Mesendoderm (in vitro differentiated cells): ENCODE data around the gene FILIP1L.

Experiments used
- DNase-seq: peaks from one replicate; pipeline ENCODE4 v3.0.0; 2013
- H2AK5ac ChIP-seq: 2 replicates; pipeline ENCODE4 v1.6.1; 2013; ENCODE audit warnings: low read length, inconsistent platforms
- H2BK120ac ChIP-seq: 2 replicates; pipeline ENCODE4 v1.6.1; 2013; ENCODE audit warnings: low read depth, mild to moderate bottlenecking, low read length, moderate library complexity, mixed read lengths
- H2BK15ac ChIP-seq: replicated peaks from 2 replicates; pipeline ENCODE4 v1.6.1; 2013; ENCODE audit warnings: low read depth, mild to moderate bottlenecking, moderate library complexity
- H2BK5ac ChIP-seq: 2 replicates; pipeline ENCODE4 v1.6.1; 2013; ENCODE audit warnings: low read length, inconsistent platforms
- H3K18ac ChIP-seq: 2 replicates; pipeline ENCODE4 v1.6.1; 2013; ENCODE audit warnings: mild to moderate bottlenecking, low read length, mixed read lengths
- H3K23ac ChIP-seq: one replicate; pipeline ENCODE4 v1.6.1; 2013; ENCODE audit warnings: low read length
- H3K27ac ChIP-seq: 2 replicates; pipeline ENCODE4 v1.5.1; 2013; ENCODE audit warnings: low read depth, mild to moderate bottlenecking, inconsistent platforms, low read length, moderate library complexity
- H3K27me3 ChIP-seq: 2 replicates; pipeline ENCODE4 v1.6.1; 2013; ENCODE audit warnings: low read length, control low read depth, mild to moderate bottlenecking, inconsistent platforms; ENCODE audit not compliant: insufficient read depth, poor library complexity
- H3K36me3 ChIP-seq: 2 replicates; pipeline ENCODE4 v1.6.1; 2013; ENCODE audit warnings: low read length, inconsistent platforms; ENCODE audit not compliant: control insufficient read depth, insufficient read depth
- H3K4ac ChIP-seq: one replicate; pipeline ENCODE4 v1.6.1; 2013; ENCODE audit warnings: low read depth, mild to moderate bottlenecking, low read length, moderate library complexity
- H3K4me1 ChIP-seq: 2 replicates; pipeline ENCODE4 v1.6.1; 2013; ENCODE audit warnings: low read depth, low read length, inconsistent platforms; ENCODE audit not compliant: control insufficient read depth
- H3K4me2 ChIP-seq: 2 replicates; pipeline ENCODE4 v1.6.1; 2013; ENCODE audit warnings: low read length
- H3K4me3 ChIP-seq: 2 replicates; pipeline ENCODE4 v1.5.1; 2013; ENCODE audit warnings: mild to moderate bottlenecking, low read length
- H3K56ac ChIP-seq: one replicate; pipeline ENCODE4 v1.6.1; 2013; ENCODE audit warnings: low read length
- H3K79me1 ChIP-seq: 2 replicates; pipeline ENCODE4 v1.6.1; 2013; ENCODE audit warnings: low read length, inconsistent platforms
- H3K79me2 ChIP-seq: 2 replicates; pipeline ENCODE4 v1.6.1; 2013; ENCODE audit warnings: mild to moderate bottlenecking, low read length; ENCODE audit not compliant: control insufficient read depth, insufficient read depth
- H3K9ac ChIP-seq: 2 replicates; pipeline ENCODE4 v1.6.1; 2013; ENCODE audit warnings: low read length, inconsistent platforms
- H4K5ac ChIP-seq: one replicate; pipeline ENCODE4 v1.6.1; 2013; ENCODE audit warnings: low read length
- H4K8ac ChIP-seq: one replicate; pipeline ENCODE4 v1.6.1; 2013; ENCODE audit warnings: low read depth, mild to moderate bottlenecking, control low read depth, low read length, moderate library complexity
- WGBS: extraction: QIAGEN DNeasy Blood & Tissue Kit; methylation state at CpG from one replicate; pipeline ENCODE4 v1.1.7; 2013; ENCODE audit warnings: low lambda C conversion rate, missing lambda C conversion rate; ENCODE audit not compliant: insufficient coverage; ENCODE audit errors: extremely low coverage; 5-methylcytosine and 5-hydroxymethylcytosine counted together

FILIP1L gene

GRCh38 chr3:99928771-99929744 is 185.2 kb downstream of the FILIP1L start:
- peaks cover 1% of the 10 kb centered on the region for H3K79me1 ChIP-seq
- H3K9ac ChIP-seq = no peak overlapping the region
- H3K23ac ChIP-seq = no peak overlapping the region
- no peak overlapping the region for H3K4me2 ChIP-seq
- H3K4me1 ChIP-seq = peaks cover 10% of the 10 kb centered on the region
- H2BK120ac ChIP-seq = no peak overlapping the region
- H3K56ac ChIP-seq = no peak overlapping the region
- H3K4me3 ChIP-seq = no peak overlapping the region
- no peak overlapping the region for H3K18ac ChIP-seq
- H3K36me3 ChIP-seq = no peaks in the 10 kb centered on the region
- H3K27ac ChIP-seq = no peak overlapping the region
- no peak overlapping the region for H2AK5ac ChIP-seq
- no peaks in the 10 kb centered on the region for H3K27me3 ChIP-seq
- H2BK15ac ChIP-seq = no peak overlapping the region
- H3K4ac ChIP-seq = no peak overlapping the region
- WGBS = no CpG with 5 or more reads among the region's 7 CpGs
- H4K5ac ChIP-seq = no peak overlapping the region
- no peaks in the 10 kb centered on the region for H3K79me2 ChIP-seq
- DNase-seq = no peak
- no peak overlapping the region for H4K8ac ChIP-seq
- no peak overlapping the region for H2BK5ac ChIP-seq

GRCh38 chr3:99927671-99928457 is 186.4 kb downstream of the FILIP1L start:
- no peaks in the 10 kb centered on the region for H3K36me3 ChIP-seq
- WGBS = no CpG with 5 or more reads among the region's 7 CpGs
- H3K4me3 ChIP-seq = no peak overlapping the region
- no peak overlapping the region for H3K4ac ChIP-seq
- no peak overlapping the region for H4K5ac ChIP-seq
- H3K56ac ChIP-seq = no peak overlapping the region
- no peak overlapping the region for H2AK5ac ChIP-seq
- no peak overlapping the region for H2BK15ac ChIP-seq
- peak overlapping the region; percentile 3 for H3K18ac ChIP-seq
- no peak overlapping the region for H3K23ac ChIP-seq
- H3K4me1 ChIP-seq = peaks cover 7% of the 10 kb centered on the region
- H4K8ac ChIP-seq = no peak overlapping the region
- H3K79me1 ChIP-seq = peaks cover 1% of the 10 kb centered on the region
- H3K27ac ChIP-seq = no peak overlapping the region
- H3K4me2 ChIP-seq = no peak overlapping the region
- DNase-seq = no peak
- no peaks in the 10 kb centered on the region for H3K79me2 ChIP-seq
- H2BK5ac ChIP-seq = no peak overlapping the region
- no peaks in the 10 kb centered on the region for H3K27me3 ChIP-seq
- H2BK120ac ChIP-seq = no peak overlapping the region
- no peak overlapping the region for H3K9ac ChIP-seq

GRCh38 chr3:99925584-99926230 is 188.6 kb downstream of the FILIP1L start:
- H2BK15ac ChIP-seq = peak overlapping the region; percentile 74
- H3K56ac ChIP-seq = no peak overlapping the region
- no peaks in the 10 kb centered on the region for H3K36me3 ChIP-seq
- H3K4ac ChIP-seq = peak overlapping the region; percentile 68
- no peak overlapping the region for H2AK5ac ChIP-seq
- peaks cover 12% of the 10 kb centered on the region for H3K4me1 ChIP-seq
- no CpG with 5 or more reads among the region's 4 CpGs for WGBS
- no peaks in the 10 kb centered on the region for H3K79me2 ChIP-seq
- H3K27ac ChIP-seq = no peak overlapping the region
- H2BK5ac ChIP-seq = no peak overlapping the region
- no peak overlapping the region for H3K9ac ChIP-seq
- peaks cover 5% of the 10 kb centered on the region for H3K79me1 ChIP-seq
- peak overlapping the region; percentile 84 for H3K18ac ChIP-seq
- H3K4me3 ChIP-seq = no peak overlapping the region
- no peak overlapping the region for H3K4me2 ChIP-seq
- H2BK120ac ChIP-seq = peak overlapping the region; percentile 36
- no peak overlapping the region for H4K5ac ChIP-seq
- H4K8ac ChIP-seq = no peak overlapping the region
- no peaks in the 10 kb centered on the region for H3K27me3 ChIP-seq
- no peak for DNase-seq
- no peak overlapping the region for H3K23ac ChIP-seq

DNA sequence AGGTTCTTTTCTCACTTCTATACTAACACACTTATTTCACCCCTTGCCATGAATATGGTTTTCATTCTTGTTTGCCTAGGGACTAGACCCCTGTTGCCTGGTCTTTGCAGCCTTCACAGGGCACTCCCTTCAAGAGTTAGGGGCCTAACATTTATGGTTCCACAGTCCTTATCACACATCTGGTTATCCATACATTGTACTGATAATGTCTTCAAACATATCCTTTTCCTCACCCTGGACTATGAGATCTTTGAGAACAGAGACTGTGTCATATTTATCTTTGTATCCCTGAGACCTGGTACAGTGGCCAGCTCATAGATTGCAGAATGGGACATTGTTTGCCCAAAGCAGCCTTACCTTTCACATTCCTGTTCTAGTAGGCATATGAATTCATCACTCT is 190.4 kb downstream of the FILIP1L start:
- peaks cover 5% of the 10 kb centered on the region for H3K79me1 ChIP-seq
- H3K4ac ChIP-seq = no peak overlapping the region
- H3K56ac ChIP-seq = no peak overlapping the region
- no peak overlapping the region for H2BK5ac ChIP-seq
- H4K8ac ChIP-seq = no peak overlapping the region
- no peaks in the 10 kb centered on the region for H3K27me3 ChIP-seq
- no peak overlapping the region for H2BK15ac ChIP-seq
- H3K4me2 ChIP-seq = no peak overlapping the region
- no peak overlapping the region for H4K5ac ChIP-seq
- DNase-seq = no peak
- H3K23ac ChIP-seq = no peak overlapping the region
- no peak overlapping the region for H3K4me3 ChIP-seq
- no peaks in the 10 kb centered on the region for H3K79me2 ChIP-seq
- no peak overlapping the region for H2BK120ac ChIP-seq
- H3K18ac ChIP-seq = no peak overlapping the region
- no peak overlapping the region for H3K9ac ChIP-seq
- H3K4me1 ChIP-seq = peaks cover 11% of the 10 kb centered on the region
- H3K36me3 ChIP-seq = no peaks in the 10 kb centered on the region
- H2AK5ac ChIP-seq = no peak overlapping the region
- H3K27ac ChIP-seq = no peak overlapping the region

- Histone ChIP-seq H3K18ac (no peak overlapping the region), H3K4me1 (peaks cover 6% of the 10 kb centered on the region), H2BK15ac (peak overlapping the region; percentile 94), H4K5ac (no peak overlapping the region), H2BK5ac (no peak overlapping the region), H3K79me2 (no peaks in the 10 kb centered on the region), H3K27me3 (no peaks in the 10 kb centered on the region), H4K8ac (no peak overlapping the region), H3K56ac (no peak overlapping the region), H3K36me3 (no peaks in the 10 kb centered on the region), H3K4me3 (no peak overlapping the region), H3K27ac (no peak overlapping the region), H3K4ac (no peak overlapping the region), H2BK120ac (no peak overlapping the region), H2AK5ac (peak overlapping the region; percentile 36), H3K23ac (no peak overlapping the region), H3K9ac (no peak overlapping the region), H3K4me2 (no peak overlapping the region), H3K79me1 (peaks cover 5% of the 10 kb centered on the region)
- no peak for DNase-seq
- no CpG with 5 or more reads among the region's 1 CpG for WGBS
Observed at GRCh38 chr3:99921986-99922385, 192.3 kb downstream of the FILIP1L start.
